HEK293 (cell line): ENCODE data around the gene TUBB3.

Source experiments
- BCL11A ChIP-seq: fragments of 450-650 bp; formaldehyde crosslinking; IDR thresholded peaks from 2 replicates; pipeline ENCODE4 v1.5.1; 2016; ENCODE audit warnings: low read depth, missing biosample characterization, missing genetic modification characterization
- EGR2 ChIP-seq: fragments of 450-650 bp; formaldehyde crosslinking; IDR thresholded peaks from 2 replicates; pipeline ENCODE4 v1.5.1; 2016; ENCODE audit warnings: low read depth, missing biosample characterization, missing genetic modification characterization
- IKZF3 ChIP-seq: fragments of 450-650 bp; IDR thresholded peaks from 2 replicates; pipeline ENCODE4 v1.5.0; 2018; ENCODE audit warnings: missing biosample characterization, mild to moderate bottlenecking, missing genetic modification characterization, moderate library complexity
- INSM2 ChIP-seq: fragments of 450-650 bp; formaldehyde crosslinking; IDR thresholded peaks from 2 replicates; pipeline ENCODE4 v1.5.1; 2016; ENCODE audit warnings: missing biosample characterization, missing genetic modification characterization
- KLF1 ChIP-seq: fragments of 450-650 bp; formaldehyde crosslinking; IDR thresholded peaks from 2 replicates; pipeline ENCODE4 v1.5.1; 2016; ENCODE audit warnings: missing biosample characterization, missing genetic modification characterization
- PRDM6 ChIP-seq: fragments of 450-650 bp; formaldehyde crosslinking; IDR thresholded peaks from 2 replicates; pipeline ENCODE4 v1.5.1; 2017; ENCODE audit warnings: missing biosample characterization, missing genetic modification characterization
- SCRT2 ChIP-seq: fragments of 450-650 bp; formaldehyde crosslinking; IDR thresholded peaks from 2 replicates; pipeline ENCODE4 v1.5.1; 2016; ENCODE audit warnings: missing biosample characterization, missing genetic modification characterization
- SETDB1 ChIP-seq: IDR thresholded peaks from one replicate; pipeline ENCODE4 v1.6.1; 2017; ENCODE audit warnings: mild to moderate bottlenecking, low read length, moderate library complexity, mixed read lengths; ENCODE audit not compliant: insufficient read length
- SP7 ChIP-seq: fragments of 450-650 bp; formaldehyde crosslinking; IDR thresholded peaks from 2 replicates; pipeline ENCODE4 v1.5.1; 2016; ENCODE audit warnings: missing biosample characterization, missing genetic modification characterization
- ZBTB8A ChIP-seq: fragments of 450-650 bp; formaldehyde crosslinking; IDR thresholded peaks from 2 replicates; pipeline ENCODE4 v1.5.1; 2016; ENCODE audit warnings: missing biosample characterization, missing genetic modification characterization
- ZFP41 ChIP-seq: fragments of 450-650 bp; formaldehyde crosslinking; IDR thresholded peaks from 2 replicates; pipeline ENCODE4 v1.5.1; 2016; ENCODE audit warnings: missing biosample characterization, missing genetic modification characterization, borderline replicate concordance
- ZNF121 ChIP-seq: fragments of 450-650 bp; formaldehyde crosslinking; IDR thresholded peaks from 2 replicates; pipeline ENCODE4 v1.5.1; 2016; ENCODE audit warnings: missing biosample characterization, missing genetic modification characterization
- ZNF133 ChIP-seq: fragments of 450-650 bp; formaldehyde crosslinking; IDR thresholded peaks from 2 replicates; pipeline ENCODE4 v1.5.1; 2016; ENCODE audit warnings: missing biosample characterization, missing genetic modification characterization
- ZNF140 ChIP-seq: fragments of 450-650 bp; formaldehyde crosslinking; IDR thresholded peaks from 2 replicates; pipeline ENCODE4 v1.5.1; 2016; ENCODE audit warnings: missing biosample characterization, missing genetic modification characterization
- ZNF157 ChIP-seq: fragments of 450-650 bp; formaldehyde crosslinking; IDR thresholded peaks from 2 replicates; pipeline ENCODE4 v1.5.1; 2016; ENCODE audit warnings: missing biosample characterization, missing genetic modification characterization
- ZNF202 ChIP-seq: fragments of 450-650 bp; formaldehyde crosslinking; IDR thresholded peaks from 2 replicates; pipeline ENCODE4 v1.5.1; 2016; ENCODE audit warnings: missing biosample characterization, missing genetic modification characterization, borderline replicate concordance
- ZNF239 ChIP-seq: fragments of 450-650 bp; formaldehyde crosslinking; IDR thresholded peaks from 2 replicates; pipeline ENCODE4 v1.5.1; 2016; ENCODE audit warnings: missing biosample characterization, missing genetic modification characterization
- ZNF292 ChIP-seq: fragments of 450-650 bp; formaldehyde crosslinking; IDR thresholded peaks from 2 replicates; pipeline ENCODE4 v1.5.1; 2016; ENCODE audit warnings: low read depth, missing biosample characterization, missing genetic modification characterization, borderline replicate concordance
- ZNF404 ChIP-seq: fragments of 450-650 bp; formaldehyde crosslinking; IDR thresholded peaks from 2 replicates; pipeline ENCODE4 v1.5.1; 2017; ENCODE audit warnings: missing biosample characterization, missing genetic modification characterization
- ZNF423 ChIP-seq: fragments of 450-650 bp; formaldehyde crosslinking; IDR thresholded peaks from 2 replicates; pipeline ENCODE4 v1.5.1; 2016; ENCODE audit warnings: missing biosample characterization, missing genetic modification characterization
- ZNF449 ChIP-seq: fragments of 450-650 bp; formaldehyde crosslinking; IDR thresholded peaks from 2 replicates; pipeline ENCODE4 v1.5.1; 2017; ENCODE audit warnings: missing biosample characterization, mild to moderate bottlenecking, missing genetic modification characterization, moderate library complexity
- ZNF473 ChIP-seq: fragments of 450-650 bp; formaldehyde crosslinking; IDR thresholded peaks from 2 replicates; pipeline ENCODE4 v1.5.1; 2017; ENCODE audit warnings: missing biosample characterization, missing genetic modification characterization
- ZNF518A ChIP-seq: fragments of 450-650 bp; formaldehyde crosslinking; conservative IDR thresholded peaks from 2 replicates; pipeline ENCODE4 v1.5.1; 2016; ENCODE audit warnings: low read depth, missing biosample characterization, missing genetic modification characterization
- ZNF639 ChIP-seq: fragments of 450-650 bp; formaldehyde crosslinking; IDR thresholded peaks from 2 replicates; pipeline ENCODE4 v1.5.1; 2016; ENCODE audit warnings: missing biosample characterization, missing genetic modification characterization
- ZNF658 ChIP-seq: fragments of 450-650 bp; formaldehyde crosslinking; IDR thresholded peaks from 2 replicates; pipeline ENCODE4; 2016; ENCODE audit warnings: missing biosample characterization, missing genetic modification characterization
- ZNF677 ChIP-seq: fragments of 450-650 bp; IDR thresholded peaks from 2 replicates; pipeline ENCODE4 v1.5.0; 2018; ENCODE audit warnings: missing biosample characterization, mild to moderate bottlenecking, missing genetic modification characterization, moderate library complexity
- ZNF692 ChIP-seq: fragments of 450-650 bp; formaldehyde crosslinking; IDR thresholded peaks from 2 replicates; pipeline ENCODE4 v1.5.1; 2016; ENCODE audit warnings: missing biosample characterization, missing genetic modification characterization
- ZSCAN16 ChIP-seq: fragments of 450-650 bp; formaldehyde crosslinking; IDR thresholded peaks from 2 replicates; pipeline ENCODE4 v1.5.1; 2016; ENCODE audit warnings: missing biosample characterization, missing genetic modification characterization

The TUBB3 gene

GRCh38 chr16:89921702-89922476 lies 1.3 kb upstream of the TUBB3 start (continued):
- 0 out of 2 replicates have a peak, but pooled peaks have one; percentile 29 for TF ChIP-seq ZBTB8A (tag by site-specific recombination)
- no peak for TF ChIP-seq SCRT2 (tag by site-specific recombination)
- no peak for TF ChIP-seq KLF1 (tag by site-specific recombination)
- TF ChIP-seq ZFP41 (tag by site-specific recombination) = no peak
- no peak for TF ChIP-seq PRDM6 (tag by site-specific recombination)
- TF ChIP-seq ZNF677 (tag by site-specific recombination) = no peak
- no peak for TF ChIP-seq ZNF639 (tag by site-specific recombination)
- no peak for TF ChIP-seq ZNF658 (tag by site-specific recombination)
- TF ChIP-seq ZNF121 (tag by site-specific recombination) = no peak
- no peak for TF ChIP-seq ZNF404
- TF ChIP-seq ZNF692 = peak; percentile 80
- TF ChIP-seq ZNF292 (tag by site-specific recombination) = no peak
- TF ChIP-seq EGR2 (tag by site-specific recombination) = peak; percentile 62; the same call in 1 of the 2 replicates
- TF ChIP-seq ZNF423 (tag by site-specific recombination) = no peak
- no peak for TF ChIP-seq INSM2 (tag by site-specific recombination)
- TF ChIP-seq SP7 = peak; percentile 24
- TF ChIP-seq ZNF202 (tag by site-specific recombination) = no peak
- no peak for TF ChIP-seq ZNF473 (tag by site-specific recombination)
- TF ChIP-seq ZNF133 = no peak
- TF ChIP-seq ZNF518A (tag by site-specific recombination) = no peak
- no peak for TF ChIP-seq ZNF239 (tag by site-specific recombination)
- no peak for TF ChIP-seq ZNF157 (tag by site-specific recombination)
- TF ChIP-seq BCL11A (tag by site-specific recombination) = no peak
- peak; percentile 64 for TF ChIP-seq IKZF3 (tag by site-specific recombination)
- no peak for TF ChIP-seq SETDB1
- TF ChIP-seq ZSCAN16 (tag by site-specific recombination) = no peak
- no peak for TF ChIP-seq ZNF140 (tag by site-specific recombination)
- TF ChIP-seq ZNF449 (tag by site-specific recombination) = no peak; the same call in 1 of the 2 replicates
